ENCODE results near the gene TEKT5.
A peak's percentile ranks its signal among the peaks of the same experiment; 100 is the strongest.
"Not testable (repeated sequence)": the region's sequence is repeated elsewhere in the genome, so short reads cannot be mapped to it uniquely, and the experiment has no call there.

Gene TEKT5

GRCh38 chr16:10694830-10695229 is at the start of gene TEKT5:
Gene TEKT5 (minus strand): TSS chr16:10694930. CDS start chr16:10694873, 57 bp downstream.
- H3K27me3 Mint-ChIP-seq, result peaks cover 2% of the 10 kb centered on the region
- no peak within 1 kb of the TSS for H3K27ac Mint-ChIP-seq
- no peaks in the 10 kb centered on the region for H3K36me3 Mint-ChIP-seq (ENCODE audit: low read depth)
- H3K9me3 Mint-ChIP-seq, result peaks cover 6% of the 10 kb centered on the region
- intact Hi-C loops (cut with micrococcal nuclease), result no loop called here
- no peaks in the 10 kb centered on the region for H3K4me1 Mint-ChIP-seq (ENCODE audit: low read depth)
- H3K4me3 Mint-ChIP-seq, result no peak within 1 kb of the TSS

- peaks cover 50% of the 10 kb centered on the region for H3K36me3 Mint-ChIP-seq (ENCODE audit: low read depth)
- H3K27me3 Mint-ChIP-seq, result no peaks in the 10 kb centered on the region
- peak within 1 kb of the TSS; percentile 84 for H3K4me3 Mint-ChIP-seq
- intact Hi-C loops (cut with micrococcal nuclease), result loop anchor here (2.0 kb wide), 1 partner anchor 137 kb away; no protein-coding TSS in a partner anchor
- H3K9me3 Mint-ChIP-seq, result no peaks in the 10 kb centered on the region
- peak within 1 kb of the TSS; percentile 98 for H3K27ac Mint-ChIP-seq
- H3K4me1 Mint-ChIP-seq (ENCODE audit: low read depth), result peaks cover 74% of the 10 kb centered on the region
Observed at GRCh38 chr16:10743610-10744369, 49.1 kb upstream of the TEKT5 start, which contains the start of gene NUBP1. Gene NUBP1 (plus strand): TSS chr16:10743842. CDS start chr16:10743864, 22 bp downstream.

GRCh38 chr16:10743227-10743609 is 48.5 kb upstream of the TEKT5 start:
- no peaks in the 10 kb centered on the region for H3K27me3 Mint-ChIP-seq
- peaks cover 44% of the 10 kb centered on the region for H3K36me3 Mint-ChIP-seq (ENCODE audit: low read depth)
- peaks cover 74% of the 10 kb centered on the region for H3K4me1 Mint-ChIP-seq (ENCODE audit: low read depth)
- no peaks in the 10 kb centered on the region for H3K9me3 Mint-ChIP-seq
- H3K4me3 Mint-ChIP-seq, result peak overlapping the region; percentile 84
- peak overlapping the region; percentile 98 for H3K27ac Mint-ChIP-seq
- intact Hi-C loops (cut with micrococcal nuclease), result no loop called here

GRCh38 chr16:10741844-10742243 is 47.1 kb upstream of the TEKT5 start:
- no peak overlapping the region for H3K4me3 Mint-ChIP-seq
- H3K27me3 Mint-ChIP-seq, result no peaks in the 10 kb centered on the region
- no peak overlapping the region for H3K27ac Mint-ChIP-seq
- H3K9me3 Mint-ChIP-seq, result no peaks in the 10 kb centered on the region
- peaks cover 30% of the 10 kb centered on the region for H3K36me3 Mint-ChIP-seq (ENCODE audit: low read depth)
- H3K4me1 Mint-ChIP-seq (ENCODE audit: low read depth), result peaks cover 67% of the 10 kb centered on the region
- intact Hi-C loops (cut with micrococcal nuclease), result no loop called here

GRCh38 chr16:10741249-10741648 is 46.5 kb upstream of the TEKT5 start:
- intact Hi-C loops (cut with micrococcal nuclease); H3K4me3 Mint-ChIP-seq; H3K27me3 Mint-ChIP-seq; H3K9me3 Mint-ChIP-seq; H3K27ac Mint-ChIP-seq: not testable (repeated sequence)
- H3K36me3 Mint-ChIP-seq (ENCODE audit: low read depth), result peaks cover 24% of the 10 kb centered on the region
- H3K4me1 Mint-ChIP-seq (ENCODE audit: low read depth), result peaks cover 61% of the 10 kb centered on the region

- intact Hi-C loops (cut with micrococcal nuclease), result no loop called here
- Mint-ChIP-seq H3K4me3 (no peak overlapping the region), H3K27ac (peak overlapping the region; percentile 76), H3K9me3 (no peaks in the 10 kb centered on the region), H3K4me1 (ENCODE audit: low read depth) (peaks cover 57% of the 10 kb centered on the region), H3K27me3 (no peaks in the 10 kb centered on the region), H3K36me3 (ENCODE audit: low read depth) (peaks cover 20% of the 10 kb centered on the region)
Observed at GRCh38 chr16:10740845-10741208, 46.1 kb upstream of the TEKT5 start.

GRCh38 chr16:10740000-10740844 is 45.5 kb upstream of the TEKT5 start:
- no peaks in the 10 kb centered on the region for H3K27me3 Mint-ChIP-seq
- H3K27ac Mint-ChIP-seq, result peak overlapping the region; percentile 76
- peaks cover 51% of the 10 kb centered on the region for H3K4me1 Mint-ChIP-seq (ENCODE audit: low read depth)
- intact Hi-C loops (cut with micrococcal nuclease), result loop anchor here (5.0 kb wide), 1 partner anchor 483 kb away; no protein-coding TSS in a partner anchor
- peaks cover 14% of the 10 kb centered on the region for H3K36me3 Mint-ChIP-seq (ENCODE audit: low read depth)
- H3K9me3 Mint-ChIP-seq, result no peaks in the 10 kb centered on the region
- H3K4me3 Mint-ChIP-seq, result no peak overlapping the region

- H3K36me3 Mint-ChIP-seq (ENCODE audit: low read depth), result no peaks in the 10 kb centered on the region
- intact Hi-C loops (cut with micrococcal nuclease), result loop anchor here (5.0 kb wide), 1 partner anchor 481 kb away; no protein-coding TSS in a partner anchor
- no peak overlapping the region for H3K4me3 Mint-ChIP-seq
- H3K9me3 Mint-ChIP-seq, result no peaks in the 10 kb centered on the region
- no peaks in the 10 kb centered on the region for H3K27me3 Mint-ChIP-seq
- H3K4me1 Mint-ChIP-seq (ENCODE audit: low read depth), result peaks cover 45% of the 10 kb centered on the region
- H3K27ac Mint-ChIP-seq, result peak overlapping the region; percentile 76
Observed at GRCh38 chr16:10738231-10739077, 43.7 kb upstream of the TEKT5 start.

GRCh38 chr16:10737068-10737625 is 42.4 kb upstream of the TEKT5 start:
- no peaks in the 10 kb centered on the region for H3K9me3 Mint-ChIP-seq
- peak overlapping the region; percentile 76 for H3K27ac Mint-ChIP-seq
- peaks cover 37% of the 10 kb centered on the region for H3K4me1 Mint-ChIP-seq (ENCODE audit: low read depth)
- H3K36me3 Mint-ChIP-seq (ENCODE audit: low read depth), result no peaks in the 10 kb centered on the region
- no peaks in the 10 kb centered on the region for H3K27me3 Mint-ChIP-seq
- H3K4me3 Mint-ChIP-seq, result peak overlapping the region; percentile 66
- intact Hi-C loops (cut with micrococcal nuclease), result loop anchor here (1.0 to 5.0 kb wide), 2 partner anchors 223 to 480 kb away; no protein-coding TSS in a partner anchor

- no peaks in the 10 kb centered on the region for H3K4me1 Mint-ChIP-seq (ENCODE audit: low read depth)
Observed at GRCh38 chr16:10731790-10732189, 37.1 kb upstream of the TEKT5 start.

GRCh38 chr16:10729104-10730048 is 34.6 kb upstream of the TEKT5 start:
- H3K36me3 Mint-ChIP-seq (ENCODE audit: low read depth), result no peaks in the 10 kb centered on the region
- no peaks in the 10 kb centered on the region for H3K9me3 Mint-ChIP-seq
- H3K4me3 Mint-ChIP-seq, result no peak overlapping the region
- H3K4me1 Mint-ChIP-seq (ENCODE audit: low read depth), result no peaks in the 10 kb centered on the region
- intact Hi-C loops (cut with micrococcal nuclease), result no loop called here
- H3K27me3 Mint-ChIP-seq, result no peaks in the 10 kb centered on the region
- no peak overlapping the region for H3K27ac Mint-ChIP-seq

More at GRCh38 chr16:10731790-10732189, 37.1 kb upstream of the TEKT5 start:
- intact Hi-C loops (cut with micrococcal nuclease), result no loop called here
- no peaks in the 10 kb centered on the region for H3K36me3 Mint-ChIP-seq (ENCODE audit: low read depth)
- no peak overlapping the region for H3K27ac Mint-ChIP-seq
- no peak overlapping the region for H3K4me3 Mint-ChIP-seq
- H3K9me3 Mint-ChIP-seq, result no peaks in the 10 kb centered on the region
- no peaks in the 10 kb centered on the region for H3K27me3 Mint-ChIP-seq

- H3K27ac Mint-ChIP-seq, result no peak overlapping the region
- H3K9me3 Mint-ChIP-seq, result no peaks in the 10 kb centered on the region
- no peaks in the 10 kb centered on the region for H3K27me3 Mint-ChIP-seq
- no peaks in the 10 kb centered on the region for H3K36me3 Mint-ChIP-seq (ENCODE audit: low read depth)
- H3K4me3 Mint-ChIP-seq, result no peak overlapping the region
- no peaks in the 10 kb centered on the region for H3K4me1 Mint-ChIP-seq (ENCODE audit: low read depth)
- intact Hi-C loops (cut with micrococcal nuclease), result no loop called here
Observed at GRCh38 chr16:10728003-10728887, 33.5 kb upstream of the TEKT5 start.
